DMS 273 treated with DMSO at 0.1 percent for 48 hours (cell line): Measurements from ENCODE around the gene MYOZ1.
"Not testable (repeated sequence)": the region's sequence is repeated elsewhere in the genome, so short reads cannot be mapped to it uniquely, and the experiment has no call there.

Source experiments
- DNase-seq: peaks from one replicate; lab custom pipeline; 2025; lab: John Stamatoyannopoulos, UW

MYOZ1 gene

GRCh38 chr10:73641328-73642060 is at the start of gene MYOZ1:
Gene MYOZ1 (minus strand): TSS chr10:73641474. CDS start chr10:73640017, 1,457 bp downstream.
- no peak for DNase-seq

- DNase-seq: not testable (repeated sequence)
Observed at GRCh38 chr10:73690755-73691154, 49.5 kb upstream of the MYOZ1 start.

- not testable (repeated sequence) for DNase-seq
Observed at GRCh38 chr10:73689596-73689995, 48.3 kb upstream of the MYOZ1 start.

- not testable (repeated sequence) for DNase-seq
Observed at GRCh38 chr10:73687641-73688040, 46.4 kb upstream of the MYOZ1 start.

GRCh38 chr10:73674546-73674945 is 33.3 kb upstream of the MYOZ1 start:
- DNase-seq: not testable (repeated sequence)

- DNase-seq: not testable (repeated sequence)
Observed at GRCh38 chr10:73668378-73668777, 27.1 kb upstream of the MYOZ1 start.

GRCh38 chr10:73666153-73666809 is 25.0 kb upstream of the MYOZ1 start:
- DNase-seq: not testable (repeated sequence)

GRCh38 chr10:73665581-73665980 is 24.3 kb upstream of the MYOZ1 start:
- DNase-seq: not testable (repeated sequence)

- DNase-seq: not testable (repeated sequence)
Observed at GRCh38 chr10:73664156-73665040, 23.1 kb upstream of the MYOZ1 start.

GRCh38 chr10:73663621-73664020 is 22.3 kb upstream of the MYOZ1 start:
- DNase-seq: not testable (repeated sequence)

- DNase-seq: not testable (repeated sequence)
Observed at GRCh38 chr10:73662705-73663104, 21.4 kb upstream of the MYOZ1 start.

- DNase-seq: no peak
Observed at GRCh38 chr10:73655990-73656298, 14.7 kb upstream of the MYOZ1 start, which contains the start of gene SYNPO2L. Gene SYNPO2L (minus strand): TSS chr10:73656029. CDS start chr10:73655922, 107 bp downstream.

GRCh38 chr10:73655257-73655989 is 14.1 kb upstream of the MYOZ1 start:
- no peak for DNase-seq

GRCh38 chr10:73653701-73654100 is 12.4 kb upstream of the MYOZ1 start:
- DNase-seq: peak; percentile 9

- DNase-seq: no peak
Observed at GRCh38 chr10:73653195-73653594, 11.9 kb upstream of the MYOZ1 start.

- DNase-seq: no peak
Observed at GRCh38 chr10:73650537-73651331, 9.5 kb upstream of the MYOZ1 start.

GRCh38 chr10:73649876-73650536 is 8.7 kb upstream of the MYOZ1 start:
- DNase-seq: no peak

- no peak for DNase-seq
Observed at GRCh38 chr10:73648975-73649829, 7.9 kb upstream of the MYOZ1 start.

GRCh38 chr10:73647875-73648651 is 6.8 kb upstream of the MYOZ1 start:
- no peak for DNase-seq
